IMR-90 (cell line): Measurements from ENCODE around the gene EFNA5. TPM values are rescaled to one million over a fixed set of nuclear protein-coding genes. Genes with fewer than 3 reads are reported as not detected.

Experiments used
- ATAC-seq: fragments of 200-7000 bp; cut with Tn5 transposase; 2 replicates; pipeline ENCODE4 v1.9.1; 2020; ENCODE audit warnings: low read depth, mild to moderate bottlenecking, moderate library complexity
- BruUV-seq: library from RNA; stranded (reverse); fragments of 400-500 nt; replicated peaks from 2 replicates; lab custom pipeline; 2021; lab: Mats Ljungman, UMichigan
- CTCF ChIA-PET: fragments of 300-600 bp; formaldehyde crosslinking; extraction: SDS; loops from one replicate; lab custom pipeline; 2021; ENCODE audit warnings: antibody characterized with exemption; lab: Yijun Ruan, JAX
- POLR2A ChIA-PET: fragments of 300-600 bp; sonication (Branson Sonifier 250); formaldehyde crosslinking; loops from one replicate; lab custom pipeline; 2022; ENCODE audit warnings: antibody characterized with exemption; ENCODE audit not compliant: unreplicated experiment; lab: Charles Lee
- DNase-seq: peaks from one replicate; pipeline ENCODE4 v3.0.0; 2013
- H2AFZ ChIP-seq: replicated peaks from 2 replicates; pipeline ENCODE3; 2013; ENCODE audit warnings: low read length, mild to moderate bottlenecking; ENCODE audit not compliant: poor library complexity
- H2AK5ac ChIP-seq: 2 replicates; pipeline ENCODE4 v1.6.1; 2013; ENCODE audit warnings: low read depth, low read length, inconsistent platforms
- H2AK9ac ChIP-seq: replicated peaks from 2 replicates; pipeline ENCODE3; 2013; ENCODE audit warnings: mild to moderate bottlenecking, low read depth, low read length, moderate library complexity; ENCODE audit not compliant: poor library complexity
- H2BK120ac ChIP-seq: 2 replicates; pipeline ENCODE4 v1.6.1; 2013; ENCODE audit warnings: low read depth, low read length, inconsistent platforms
- H2BK15ac ChIP-seq: 3 replicates; pipeline ENCODE4 v1.6.1; 2013; ENCODE audit warnings: low read depth, low read length, inconsistent platforms
- H2BK20ac ChIP-seq: 2 replicates; pipeline ENCODE4 v1.6.1; 2013; ENCODE audit warnings: low read depth, mild to moderate bottlenecking, inconsistent platforms, low read length, moderate library complexity
- H2BK5ac ChIP-seq: 2 replicates; pipeline ENCODE4 v1.6.1; 2013; ENCODE audit warnings: mild to moderate bottlenecking, low read depth, low read length, inconsistent platforms; ENCODE audit not compliant: poor library complexity, severe bottlenecking
- H3K14ac ChIP-seq: replicated peaks from 2 replicates; pipeline ENCODE4 v1.6.1; 2013; ENCODE audit warnings: low read depth, low read length, inconsistent platforms
- H3K18ac ChIP-seq: 2 replicates; pipeline ENCODE4 v1.6.1; 2013; ENCODE audit warnings: low read depth, low read length, control low read depth
- H3K23ac ChIP-seq: 2 replicates; pipeline ENCODE4 v1.6.1; 2013; ENCODE audit warnings: low read depth, low read length, inconsistent platforms
- H3K27ac ChIP-seq: 2 replicates; pipeline ENCODE4 v1.5.1; 2013; ENCODE audit warnings: mild to moderate bottlenecking, control low read depth, low read length; ENCODE audit not compliant: insufficient read depth
- H3K27me3 ChIP-seq: 2 replicates; pipeline ENCODE4 v1.6.1; 2013; ENCODE audit warnings: low read length; ENCODE audit not compliant: control insufficient read depth, insufficient read depth
- H3K36me3 ChIP-seq: 2 replicates; pipeline ENCODE4 v1.6.1; 2013; ENCODE audit warnings: low read length, mixed read lengths; ENCODE audit not compliant: control insufficient read depth, insufficient read depth
- H3K4ac ChIP-seq: 2 replicates; pipeline ENCODE4 v1.6.1; 2013; ENCODE audit warnings: low read depth, low read length, inconsistent platforms
- H3K4me1 ChIP-seq: 2 replicates; pipeline ENCODE4 v1.6.1; 2013; ENCODE audit warnings: low read length, mixed read lengths; ENCODE audit not compliant: control insufficient read depth, insufficient read depth
- H3K4me2 ChIP-seq: 2 replicates; pipeline ENCODE4 v1.6.1; 2013; ENCODE audit warnings: low read depth, mild to moderate bottlenecking, control low read depth, low read length, moderate library complexity
- H3K4me3 ChIP-seq: 2 replicates; pipeline ENCODE4 v1.5.1; 2013; ENCODE audit warnings: low read depth, mild to moderate bottlenecking, control low read depth, low read length, moderate library complexity; ENCODE audit not compliant: insufficient read depth
- H3K56ac ChIP-seq: 2 replicates; pipeline ENCODE4 v1.6.1; 2013; ENCODE audit warnings: low read length, inconsistent platforms; ENCODE audit not compliant: insufficient read depth; ENCODE audit errors: extremely low read depth
- H3K79me1 ChIP-seq, 2 experiments: 2 replicates each; pipeline ENCODE4 v1.6.1; 2013; ENCODE audit warnings: low read length in 2 of 2, inconsistent platforms in 1 of 2, low read depth in 1 of 2
- H3K9ac ChIP-seq: 2 replicates; pipeline ENCODE4 v1.6.1; 2013; ENCODE audit warnings: low read depth, low read length, control low read depth
- H3K9me1 ChIP-seq: 2 replicates; pipeline ENCODE4 v1.6.1; 2013; ENCODE audit warnings: low read length, inconsistent platforms; ENCODE audit not compliant: insufficient read depth
- H3K9me3 ChIP-seq: 2 replicates; pipeline ENCODE4 v1.6.1; 2013; ENCODE audit warnings: low read length; ENCODE audit not compliant: control insufficient read depth, insufficient read depth
- H4K20me1 ChIP-seq: 2 replicates; pipeline ENCODE4 v1.6.1; 2013; ENCODE audit warnings: low read length, inconsistent platforms; ENCODE audit not compliant: insufficient read depth
- H4K5ac ChIP-seq: 2 replicates; pipeline ENCODE4 v1.6.1; 2013; ENCODE audit warnings: mild to moderate bottlenecking, low read depth, low read length, control low read depth
- H4K8ac ChIP-seq, 2 experiments: 2 replicates each; pipeline ENCODE4 v1.6.1; 2013; ENCODE audit warnings: low read depth in 2 of 2, low read length in 2 of 2, control low read depth in 1 of 2, inconsistent platforms in 1 of 2
- H4K91ac ChIP-seq: 2 replicates; pipeline ENCODE4 v1.6.1; 2013; ENCODE audit warnings: low read depth, low read length, inconsistent platforms; ENCODE audit not compliant: insufficient read depth
- CTCF ChIP-seq: conservative IDR thresholded peaks from 2 replicates; pipeline ENCODE4 v1.5.1; 2012; ENCODE audit warnings: mild to moderate bottlenecking, low read depth, low read length, improper control_type of control experiment
- MAFK ChIP-seq: IDR thresholded peaks from 2 replicates; pipeline ENCODE4 v1.6.1; 2012; ENCODE audit warnings: low read depth, low read length, improper control_type of control experiment
- MXI1 ChIP-seq: IDR thresholded peaks from 2 replicates; pipeline ENCODE4 v1.6.1; 2012; ENCODE audit warnings: low read depth, mild to moderate bottlenecking, low read length, moderate library complexity, borderline replicate concordance
- POLR2A ChIP-seq: IDR thresholded peaks from 2 replicates; pipeline ENCODE4 v1.6.1; 2012; ENCODE audit warnings: mild to moderate bottlenecking, low read depth, low read length
- RFX5 ChIP-seq: IDR thresholded peaks from 2 replicates; pipeline ENCODE4 v1.8.0; 2012; ENCODE audit warnings: low read depth, mild to moderate bottlenecking, low read length, moderate library complexity
- WGBS, 2 experiments: methylation state at CpG; one replicate each; pipeline versions ENCODE4 v1.1.5 to v1.1.7; 2013; ENCODE audit warnings: missing lambda C conversion rate in 2 of 2; ENCODE audit not compliant: insufficient read length in 1 of 2; ENCODE audit errors: extremely low coverage in 2 of 2; 5-methylcytosine and 5-hydroxymethylcytosine counted together
- dilution Hi-C: fragments of 300-500 bp; cut with HindIII; formaldehyde crosslinking; loops from one replicate; pipeline ENCODE4 v1.14.3; 2018; ENCODE audit warnings: low sequenced_read_pairs; ENCODE audit not compliant: unreplicated experiment
- in situ Hi-C: fragments of 300-500 bp; cut with MboI; formaldehyde crosslinking; loops from 3 replicates; pipeline ENCODE4 v1.14.3; 2019; ENCODE audit warnings: low sequenced_read_pairs, inconsistent platforms, mixed read lengths
- intact Hi-C: fragments of 100-400 bp; cut with micrococcal nuclease; formaldehyde crosslinking; loops from 2 replicates; pipeline ENCODE4 v1.10.0; 2022
- polyA plus RNA-seq, 3 experiments: library from polyadenylated mRNA; depleted of rRNA; stranded (reverse); fragments of >200 nt; gene quantifications; 2 replicates each; pipeline ENCODE4 v1.2.3, GENCODE V29; 2012; ENCODE audit warnings: low replicate concordance in 1 of 3
- total RNA-seq: library from RNA; depleted of rRNA; stranded (reverse); fragments of >200 nt; gene quantifications from 2 replicates; pipeline ENCODE4 v1.2.3, GENCODE V29; 2012

EFNA5 gene
- total and polyA plus RNA-seq, 2 of the 4 experiments (the other 2 are of a cell fraction): 1.5 to 1.6 TPM

- ChIA-PET CTCF (interaction anchor here (1.0 kb wide), 1 partner anchor 323 kb away, joined by 3 read pairs; no protein-coding TSS in a partner anchor), POLR2A (no interaction called here)
- Histone ChIP-seq H4K91ac (no peak overlapping the region), H3K27me3 (no peaks in the 10 kb centered on the region), H3K56ac (no peak overlapping the region), H3K9me3 (no peaks in the 10 kb centered on the region), H3K79me1 (no peaks in the 10 kb centered on the region; a peak in 1 of 4 replicates), H3K4me2 (no peak overlapping the region), H4K8ac (no peak overlapping the region), H3K18ac (no peak overlapping the region), H3K14ac (no peak overlapping the region), H3K4me1 (0 out of 2 replicates have a peak, but pooled peaks cover 1% of the 10 kb centered on the region), H2BK20ac (no peak overlapping the region), H2BK15ac (no peak overlapping the region), H2BK5ac (no peak overlapping the region), H4K20me1 (no peaks in the 10 kb centered on the region), H2AK9ac (no peak overlapping the region), H3K4ac (no peak overlapping the region), H2AFZ (no peak overlapping the region), H4K5ac (no peak overlapping the region), H2AK5ac (no peak overlapping the region), H3K27ac (no peak overlapping the region), H3K4me3 (no peak overlapping the region), H3K9me1 (no peaks in the 10 kb centered on the region), H3K36me3 (no peaks in the 10 kb centered on the region), H2BK120ac (no peak overlapping the region), H3K23ac (no peak overlapping the region), H3K9ac (no peak overlapping the region)
- DNase-seq (no peak), ATAC-seq (no peak)
- no peak for TF ChIP-seq MAFK
- no peak for TF ChIP-seq RFX5
- TF ChIP-seq POLR2A: no peak
- no peak for TF ChIP-seq CTCF
- no peak for TF ChIP-seq MXI1
- BruUV-seq: no TSS peak
- intact Hi-C loops: no loop called here
- in situ Hi-C loops: no loop called here
- WGBS, 2 experiments: 100% methylated on average over 1 of the region's 3 CpGs; no CpG with 5 or more reads in 1 of the 2 experiments
- dilution Hi-C loops: no loop called here
Measured at GRCh38 chr5:107576736-107577393, 93.9 kb downstream of the EFNA5 start.
